Sigmoid colon (tissue), 4 donors: ENCODE measurements around the gene DUS3L.

ENCODE experiments used
- CTCF ChIP-seq, 4 experiments: fragments of 450-650 bp in 3 of 4; fragments of 200-600 bp in 1 of 4; IDR thresholded peaks; one replicate each; pipeline ENCODE4 v1.5.1; 2016 to 2019; ENCODE audit warnings: antibody characterized with exemption in 4 of 4, mild to moderate bottlenecking in 3 of 4, moderate library complexity in 2 of 4
- EP300 ChIP-seq, 4 donors: sonication (generic); formaldehyde crosslinking; IDR thresholded peaks; one replicate each; pipeline ENCODE4 v1.6.1; 2017; ENCODE audit warnings: antibody characterized with exemption in 4 of 4

GRCh38 chr19:5788422-5788821, 2.5 kb downstream of the DUS3L start:
- TF ChIP-seq CTCF (IDR thresholded peaks at IDR 0.05) (no peak), EP300 (IDR thresholded peaks at IDR 0.05) (no peak)
